CD4-positive, alpha-beta T cell treated with Interleukin-1 beta for 1 hour (primary cell): ENCODE data around the gene CMIP.
A peak's percentile ranks its signal among the peaks of the same experiment; 100 is the strongest.

ENCODE experiments used
- DNase-seq, 2 donors: peaks; one replicate each; pipeline ENCODE4 v3.0.0-alpha.2; 2020 to 2022

Gene CMIP

GRCh38 chr16:81482329-81483063 is 37.9 kb downstream of the CMIP start:
- DNase-seq: no peak

DNA sequence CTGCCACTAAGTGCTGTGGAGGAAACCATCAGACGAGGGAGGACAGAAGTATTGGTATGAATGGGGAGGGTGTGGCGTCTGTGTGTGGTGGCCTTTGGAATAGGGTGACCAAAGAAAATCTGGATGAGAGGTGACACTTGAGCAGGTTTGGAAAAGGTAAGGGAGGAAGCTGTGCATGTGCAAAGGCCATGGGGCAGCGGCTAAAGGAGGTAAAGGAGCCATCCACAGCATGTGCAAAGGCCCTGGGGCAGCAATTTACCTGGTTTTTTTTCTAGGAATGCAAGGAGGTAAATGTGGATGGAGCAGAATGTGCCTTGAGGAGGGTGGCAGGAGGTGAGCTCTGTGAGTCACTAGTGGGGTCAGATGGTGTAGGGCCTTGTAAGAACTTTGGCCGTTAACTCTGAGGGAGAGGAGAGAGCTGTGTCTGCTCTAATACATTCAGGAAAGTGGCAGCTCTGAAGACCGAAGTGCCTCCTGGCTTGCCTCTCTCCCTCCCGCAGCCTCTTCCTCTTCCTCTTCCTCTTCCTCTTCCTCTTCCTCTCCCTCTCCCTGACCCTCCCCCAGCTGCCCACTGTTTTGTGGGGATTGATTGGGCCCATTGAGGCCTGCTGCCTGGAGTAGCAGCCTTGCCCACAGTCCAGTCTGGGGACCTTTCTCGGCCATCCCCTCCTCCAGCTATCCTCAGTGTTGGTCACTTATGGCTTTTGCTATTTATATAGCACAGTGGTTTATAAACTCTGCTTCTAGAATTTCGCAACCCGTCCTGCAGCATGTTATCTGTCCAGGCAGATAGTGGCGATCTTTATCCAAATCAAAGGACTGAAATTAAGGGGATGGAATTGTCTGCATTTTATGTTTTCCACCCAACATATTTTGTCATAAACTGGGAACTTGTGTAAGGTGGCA is 38.7 kb downstream of the CMIP start:
- DNase-seq: no peak

DNA sequence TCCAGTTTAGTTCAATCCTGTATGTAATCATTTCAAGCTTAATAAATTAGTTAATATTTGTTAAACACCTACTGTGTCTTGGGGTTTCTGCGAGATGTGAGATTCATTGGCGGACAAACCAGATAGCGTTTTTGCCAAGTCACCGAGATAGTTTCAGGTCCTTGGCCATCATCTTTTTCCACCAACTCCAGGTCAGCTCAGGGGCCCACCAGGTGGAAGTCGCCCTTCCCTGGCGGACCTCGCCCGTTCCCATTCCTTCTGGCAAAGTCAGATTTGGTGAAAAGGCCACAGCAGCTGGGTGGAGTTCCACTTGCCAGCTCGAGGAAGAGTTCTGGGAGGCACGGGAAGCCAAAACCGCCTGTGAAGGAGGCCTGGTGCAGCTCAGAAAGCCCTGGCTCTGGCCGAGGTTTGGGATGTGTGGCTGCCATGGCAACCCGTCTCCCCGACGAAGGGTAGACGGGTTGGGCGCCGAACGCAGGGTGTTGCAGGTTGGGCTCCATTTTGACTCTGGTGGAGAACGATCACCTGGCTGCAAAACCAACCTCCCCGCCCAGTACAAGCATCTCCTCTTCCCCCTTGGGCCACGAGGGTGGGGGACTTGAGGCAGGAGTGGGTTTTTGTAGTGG is 39.5 kb downstream of the CMIP start:
- no peak for DNase-seq

DNA sequence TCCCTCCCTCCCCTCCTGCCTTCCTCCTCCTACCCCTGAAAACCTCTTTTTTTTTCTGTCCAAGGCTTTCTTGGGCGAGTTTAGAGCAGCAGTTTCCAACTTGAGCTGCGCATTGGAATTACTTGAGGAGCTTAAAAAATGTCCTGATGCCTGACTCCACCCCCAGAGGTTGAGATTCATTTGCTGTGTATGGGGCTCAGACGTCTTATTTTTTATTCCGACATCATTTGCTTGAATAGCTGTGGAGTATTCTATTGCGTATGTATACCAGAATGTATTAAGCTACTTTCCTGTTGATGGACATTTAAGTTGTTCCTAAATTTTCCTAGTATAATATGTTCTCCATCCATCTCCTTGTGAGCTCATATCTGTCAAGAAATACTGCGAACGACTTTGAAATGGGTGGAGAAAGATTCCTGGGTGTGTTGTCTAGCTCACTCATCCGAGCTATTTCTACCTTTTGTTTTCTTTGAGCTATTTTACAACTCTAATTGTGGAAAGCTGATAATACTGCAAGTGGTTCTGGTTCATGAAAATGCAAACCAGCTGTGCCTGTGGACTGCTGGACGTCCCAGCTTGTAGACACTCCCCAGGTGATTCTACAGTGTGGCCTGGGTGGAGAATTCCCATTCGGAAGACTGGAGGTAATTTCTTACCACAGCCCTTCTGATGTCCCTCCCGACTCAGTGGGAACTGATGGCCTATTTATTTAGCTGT is 40.5 kb downstream of the CMIP start:
- DNase-seq: no peak

GRCh38 chr16:81485824-81486539 is 41.4 kb downstream of the CMIP start:
- no peak for DNase-seq

DNA sequence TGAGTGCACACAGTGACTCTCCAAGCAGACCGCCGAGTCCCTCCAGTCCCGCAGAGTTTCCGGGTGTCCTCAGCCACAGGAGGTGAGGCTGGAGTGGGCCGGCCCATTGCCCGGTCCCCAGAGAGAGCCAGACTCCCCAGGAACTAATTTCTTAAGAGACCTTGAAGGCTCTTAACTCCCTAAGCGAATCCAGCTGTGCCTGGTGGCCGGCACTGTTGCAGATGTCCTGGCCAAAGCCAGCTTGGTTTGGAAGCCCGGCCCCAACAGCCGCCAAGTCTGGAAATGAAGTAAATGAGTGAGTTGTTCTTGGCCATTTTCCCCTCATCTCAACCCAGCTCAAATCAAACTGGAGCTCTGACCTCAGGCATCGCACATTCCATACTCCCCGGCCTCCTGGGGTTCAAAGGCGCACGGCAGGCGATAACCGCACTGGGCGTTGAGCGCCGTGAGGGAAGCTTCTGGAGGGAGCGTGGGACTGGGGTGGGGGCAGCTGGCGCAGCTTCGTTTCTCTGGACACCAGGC is 42.0 kb downstream of the CMIP start:
- DNase-seq: no peak

DNA sequence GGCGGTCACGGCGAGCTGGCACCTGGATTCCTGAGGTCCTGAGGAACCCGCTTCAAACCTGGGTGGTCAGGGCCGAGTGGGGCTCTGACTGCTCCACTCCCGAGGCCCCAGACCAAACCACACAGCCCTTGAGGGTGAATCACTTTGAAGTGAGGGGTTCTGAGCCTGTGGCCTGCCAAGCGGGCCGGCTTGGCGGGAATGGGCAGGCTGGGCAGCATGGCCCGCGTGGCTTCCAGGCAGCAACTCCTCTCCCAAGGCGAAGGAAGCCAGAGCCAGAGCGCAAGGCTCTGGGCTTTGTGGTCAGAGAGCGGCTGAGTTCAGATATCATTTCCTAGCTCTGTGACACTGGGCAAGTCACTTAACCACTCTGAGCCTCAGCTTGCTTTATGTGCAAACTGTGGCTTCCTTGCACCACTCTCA is 42.7 kb downstream of the CMIP start:
- DNase-seq: no peak

DNA sequence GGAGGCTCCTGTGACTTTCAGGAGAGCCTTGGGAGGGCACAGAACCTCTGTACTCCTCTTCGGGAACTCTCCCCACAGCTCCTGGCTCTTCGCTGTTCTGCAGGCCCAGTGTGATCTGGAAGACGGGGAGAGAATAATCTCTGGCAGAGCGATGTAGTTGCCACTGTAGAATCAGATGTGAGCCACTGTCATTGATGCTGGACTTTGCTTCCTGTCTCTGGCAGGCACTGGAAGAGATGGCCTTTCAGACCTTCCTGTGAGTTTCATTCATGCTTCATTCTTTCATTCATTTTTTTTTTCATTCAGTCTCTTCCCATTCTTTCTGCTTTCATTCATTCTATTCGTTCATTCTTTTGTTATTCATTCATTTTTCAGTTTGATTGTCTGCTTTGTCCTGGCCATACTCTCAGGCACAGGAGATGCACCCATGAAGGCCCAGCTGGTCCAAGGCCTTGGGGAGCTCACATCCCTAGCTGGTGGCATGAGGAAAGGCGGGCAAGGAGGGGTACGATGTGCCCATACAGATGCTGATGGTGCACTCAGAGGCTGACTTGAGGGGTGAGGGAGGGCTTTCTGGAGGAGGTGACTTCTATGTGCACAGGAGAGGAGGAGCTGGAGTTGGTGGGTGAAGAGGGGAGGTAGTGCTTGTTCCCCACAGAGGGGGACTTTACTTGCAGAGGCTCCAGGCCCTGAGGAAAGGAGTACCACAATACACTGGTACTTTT is 44.2 kb downstream of the CMIP start:
- no peak for DNase-seq

- DNase-seq: no peak
Observed at GRCh38 chr16:81489547-81490267, 45.1 kb downstream of the CMIP start.

DNA sequence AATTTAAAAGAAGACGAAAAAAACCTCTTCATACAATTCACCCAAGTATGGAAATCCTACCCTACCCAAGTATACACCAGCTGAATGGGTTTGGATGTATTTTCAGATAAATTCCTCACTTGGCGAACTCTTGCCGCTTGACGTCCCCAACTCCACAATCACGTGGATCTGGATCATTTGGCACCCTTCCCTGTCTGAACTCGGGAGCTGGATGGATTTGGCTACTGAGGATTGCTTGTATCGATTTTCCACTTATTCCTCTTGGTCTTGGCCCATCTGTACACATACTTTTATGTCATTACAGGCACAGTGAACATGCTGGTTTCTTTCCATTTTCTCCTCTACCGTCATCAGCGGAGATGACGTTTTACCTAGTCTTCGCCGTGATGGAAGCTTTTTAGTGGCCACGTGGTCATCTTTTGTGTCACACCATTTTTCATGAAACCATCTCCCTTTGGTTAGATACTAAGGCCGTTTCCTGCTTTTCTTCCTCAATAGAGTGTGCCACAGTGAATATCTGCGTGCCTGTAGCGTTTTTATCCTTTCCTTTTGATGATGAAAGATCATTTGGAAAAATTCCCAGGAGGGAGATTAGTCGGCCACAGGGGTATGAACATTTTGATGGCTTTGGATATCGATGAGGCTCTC is 47.1 kb downstream of the CMIP start:
- no peak for DNase-seq

DNA sequence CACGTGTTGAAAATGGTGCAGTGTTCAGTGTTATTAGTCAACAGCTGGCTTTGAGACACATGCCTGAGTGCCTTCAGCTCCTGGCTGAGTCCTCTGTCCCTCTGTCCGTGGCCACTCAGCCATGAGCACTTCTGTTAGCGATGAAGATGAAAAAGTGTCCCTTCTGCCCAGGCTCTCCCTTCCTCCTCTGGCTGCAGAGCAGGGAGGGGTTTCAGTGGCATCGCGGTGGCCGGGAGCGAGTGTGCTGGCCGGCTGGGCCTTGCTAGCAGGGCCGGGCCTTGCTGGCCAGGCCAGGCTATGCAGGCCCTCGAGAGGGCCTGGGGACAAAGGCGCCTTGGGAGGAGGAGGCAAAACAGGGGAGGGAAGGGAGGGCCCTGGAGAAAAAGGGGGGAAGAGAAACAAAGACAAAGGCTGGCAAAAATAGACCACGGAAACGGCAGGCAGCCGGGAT is 47.7 kb downstream of the CMIP start:
- DNase-seq: no peak

DNA sequence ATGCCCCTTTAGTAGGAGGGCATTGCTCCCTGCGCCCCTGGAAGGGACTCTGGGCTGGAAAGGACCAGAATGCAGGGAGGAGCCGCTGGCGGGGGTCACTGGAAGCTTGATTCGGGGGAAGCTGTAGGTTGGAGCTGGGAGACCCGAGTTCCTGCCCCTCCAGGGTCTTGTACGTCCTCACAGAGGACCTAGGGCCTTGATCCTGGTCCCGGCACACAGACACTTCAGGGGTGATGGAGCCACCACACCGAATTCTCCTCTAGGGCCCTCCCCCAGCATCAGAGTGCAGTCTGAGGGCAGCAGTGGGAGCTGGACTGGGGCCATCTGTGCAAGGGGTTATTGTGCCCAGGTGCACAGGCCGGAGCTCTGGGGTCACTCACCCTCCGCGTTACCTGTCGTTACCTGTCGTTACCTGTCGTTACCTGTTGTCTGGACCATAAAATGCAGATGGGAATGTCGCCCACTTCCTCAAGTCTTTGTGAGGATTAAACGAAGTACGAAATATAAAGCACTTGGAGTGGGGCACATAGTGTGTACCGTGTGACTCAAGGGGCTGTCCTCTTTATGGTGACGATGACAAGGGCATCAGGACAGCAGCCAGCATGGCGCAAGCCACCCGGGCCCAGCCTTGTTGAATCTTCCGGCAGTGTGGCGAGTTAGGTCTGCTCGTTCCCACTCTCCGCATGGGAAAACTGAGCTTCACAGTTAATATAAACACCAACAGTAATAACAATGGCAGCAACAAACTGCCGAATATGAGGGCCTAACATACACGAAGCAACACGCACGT is 48.6 kb downstream of the CMIP start:
- DNase-seq: no peak

DNA sequence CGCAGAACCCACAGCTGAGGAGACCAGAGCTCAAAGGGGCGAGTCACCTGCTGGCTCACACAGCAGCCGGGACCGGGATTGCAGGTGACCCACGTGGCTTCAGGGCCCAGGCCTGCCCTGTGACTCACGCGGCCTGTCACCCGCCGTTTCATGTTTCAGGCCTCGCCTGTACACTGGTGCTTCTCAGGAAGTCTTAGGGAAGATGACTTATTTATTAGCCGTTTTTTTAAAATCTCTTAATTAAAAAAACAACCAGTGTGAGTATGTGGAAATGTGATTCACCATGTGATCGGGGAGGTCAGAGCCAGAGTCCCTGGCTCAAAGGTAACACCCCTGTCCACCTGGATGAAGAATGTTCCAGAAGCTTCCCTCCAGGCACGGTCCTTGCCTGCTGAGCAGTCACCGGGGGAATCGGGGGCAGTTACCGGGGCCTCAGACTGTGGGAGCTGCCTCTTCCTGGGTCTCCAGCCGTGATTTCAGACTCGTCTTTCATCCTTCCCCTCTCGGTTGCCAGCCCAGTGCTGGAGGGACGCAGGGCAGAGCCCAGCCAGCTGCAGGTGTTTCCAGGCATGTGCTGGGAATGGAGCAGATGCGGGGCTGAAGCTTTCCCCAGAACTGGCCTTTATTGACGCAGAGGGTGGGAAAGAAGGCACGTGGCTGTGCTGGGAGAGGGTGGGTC is 49.3 kb downstream of the CMIP start:
- DNase-seq: peak in 1 of 2 donors; percentile 61

DNA sequence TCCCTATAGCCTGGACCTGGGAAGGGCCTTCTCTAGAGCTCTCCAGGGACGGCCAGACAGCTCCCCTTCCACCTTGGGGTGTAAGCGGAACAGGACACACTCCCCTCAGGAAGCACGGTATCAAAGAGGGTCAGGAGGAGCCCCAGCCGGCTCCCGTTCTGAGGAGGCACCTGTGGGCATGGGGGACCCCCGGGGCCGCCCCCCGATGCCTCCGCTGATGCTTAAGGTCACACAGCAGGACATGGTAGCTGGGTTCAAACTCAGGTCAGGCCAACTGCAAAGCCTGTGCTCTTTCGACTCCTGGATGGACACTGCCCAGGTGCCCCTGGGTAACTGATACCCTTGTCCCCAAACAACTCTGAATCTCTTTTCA is 49.8 kb downstream of the CMIP start:
- DNase-seq: no peak

- no peak for DNase-seq
Observed at GRCh38 chr16:81494888-81495287, 50.3 kb downstream of the CMIP start.

DNA sequence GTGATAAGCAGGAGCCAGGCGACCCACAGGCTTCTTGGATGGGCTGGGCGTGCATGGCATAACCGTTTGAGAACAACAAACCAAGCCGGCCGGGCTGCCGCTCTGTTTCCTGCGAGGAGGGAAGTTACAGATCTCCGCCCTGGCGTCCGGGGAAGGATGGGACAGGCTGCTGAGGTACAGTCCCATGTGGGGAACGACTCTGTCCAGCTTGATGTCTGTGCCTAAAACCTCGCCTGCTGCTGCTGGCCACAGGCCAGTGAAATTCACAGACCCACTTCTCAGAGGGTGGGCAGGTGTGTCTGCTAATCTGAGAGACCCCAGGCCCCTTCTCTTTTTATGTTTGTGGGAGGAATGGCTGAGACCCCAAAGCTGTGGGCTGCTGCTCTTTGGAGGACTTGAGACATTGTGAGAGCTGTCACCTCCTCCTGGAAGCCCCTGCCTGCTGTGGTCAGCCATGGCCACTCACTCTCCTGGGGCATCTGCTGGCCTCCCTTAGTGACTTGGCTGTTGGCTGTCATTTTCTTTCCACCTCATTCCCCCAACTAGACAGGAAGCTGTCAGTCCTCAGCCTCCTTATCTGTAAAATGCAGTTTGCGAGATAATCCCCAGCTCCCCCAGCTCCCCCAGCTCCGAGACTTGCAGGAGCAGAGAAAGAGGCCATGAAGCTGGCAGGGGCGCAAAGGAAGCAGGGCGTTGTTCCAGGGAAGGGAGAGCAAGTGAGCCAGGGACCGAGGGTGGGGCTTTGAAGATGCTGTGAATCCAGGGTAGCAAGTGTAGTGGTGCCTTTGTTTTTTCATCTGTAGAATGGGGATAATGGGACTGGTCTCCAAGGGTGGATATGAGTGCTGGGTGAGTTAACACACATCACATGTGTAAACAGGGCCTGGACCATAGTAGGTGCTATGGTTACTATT is 51.0 kb downstream of the CMIP start:
- peak in 1 of 2 donors; percentile 41 for DNase-seq

DNA sequence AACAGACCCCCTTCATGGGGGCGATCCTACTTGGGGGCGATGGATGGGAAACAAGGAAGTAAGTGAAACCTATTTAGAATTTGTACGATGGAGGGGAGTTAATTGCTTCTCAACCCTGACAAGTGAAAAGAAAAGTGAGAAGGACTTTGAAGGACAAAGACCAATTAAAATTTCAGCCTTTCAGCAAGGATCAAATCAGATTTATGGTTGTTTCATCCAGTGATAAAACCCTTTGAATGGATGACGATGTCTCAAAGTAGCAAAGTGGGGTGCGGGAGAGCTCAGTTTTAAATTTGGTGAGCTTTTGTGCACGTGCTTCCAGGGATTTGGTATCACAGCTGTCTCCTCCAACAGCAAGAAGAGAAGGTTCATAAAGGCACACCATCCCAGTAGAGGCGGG is 51.7 kb downstream of the CMIP start:
- DNase-seq: no peak

DNA sequence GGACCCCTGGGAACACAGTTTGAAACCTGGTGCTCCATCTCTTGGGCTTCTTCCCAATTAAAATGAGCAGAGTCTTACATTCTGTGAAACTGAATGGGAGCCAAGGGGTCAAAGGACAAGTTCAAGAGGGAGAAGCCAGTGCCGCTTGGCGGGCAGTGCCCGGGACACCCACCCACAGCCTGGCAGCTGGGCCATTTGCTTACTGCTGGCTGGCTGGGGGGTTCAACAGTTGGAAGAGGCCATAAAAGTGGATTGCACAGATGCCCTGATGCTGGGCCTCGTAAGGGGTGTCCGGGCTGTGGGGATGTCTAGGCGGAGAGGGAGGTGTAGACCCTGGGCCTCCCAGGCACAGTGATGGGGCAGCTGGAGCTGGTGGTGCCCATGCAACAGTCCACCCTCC is 52.1 kb downstream of the CMIP start:
- DNase-seq: no peak
